GM18907 (cell line): ENCODE data around the gene NPPA.

Source experiments
- ATAC-seq: cut with Tn5 transposase; IDR thresholded peaks from one replicate; pipeline ENCODE4 v1.9.1; 2021; ENCODE audit warnings: mild to moderate bottlenecking, moderate library complexity; ENCODE audit not compliant: unreplicated experiment

Gene NPPA

GRCh38 chr1:11874624-11875023 lies 27.0 kb upstream of the NPPA start:
- no peak for ATAC-seq

GRCh38 chr1:11874258-11874562 lies 26.6 kb upstream of the NPPA start:
- ATAC-seq: no peak

- ATAC-seq: no peak
Measured at GRCh38 chr1:11873395-11874257, 26.0 kb upstream of the NPPA start.

- no peak for ATAC-seq
Measured at GRCh38 chr1:11872545-11872944, 25.0 kb upstream of the NPPA start.

GRCh38 chr1:11869650-11870207 lies 22.1 kb upstream of the NPPA start:
- no peak for ATAC-seq

GRCh38 chr1:11869104-11869503 lies 21.5 kb upstream of the NPPA start:
- no peak for ATAC-seq

- no peak for ATAC-seq
Measured at GRCh38 chr1:11868331-11868980, 20.9 kb upstream of the NPPA start.

GRCh38 chr1:11862890-11863289 lies 15.3 kb upstream of the NPPA start:
- no peak for ATAC-seq

GRCh38 chr1:11860587-11860986 lies 13.0 kb upstream of the NPPA start:
- no peak for ATAC-seq

- no peak for ATAC-seq
Measured at GRCh38 chr1:11860083-11860482, 12.5 kb upstream of the NPPA start.

GRCh38 chr1:11858968-11859871 lies 11.6 kb upstream of the NPPA start:
- no peak for ATAC-seq

GRCh38 chr1:11858613-11858967 lies 11.0 kb upstream of the NPPA start, which contains the start of gene NPPB:
Gene NPPB (minus strand): TSS chr1:11858945. CDS start chr1:11858833, 112 bp downstream.
- ATAC-seq: no peak

- ATAC-seq: no peak
Measured at GRCh38 chr1:11858158-11858557, 10.6 kb upstream of the NPPA start.

GRCh38 chr1:11857164-11857851 lies 9.7 kb upstream of the NPPA start:
- no peak for ATAC-seq

GRCh38 chr1:11856698-11857097 lies 9.1 kb upstream of the NPPA start:
- no peak for ATAC-seq

GRCh38 chr1:11855430-11855829 lies 7.8 kb upstream of the NPPA start:
- no peak for ATAC-seq

- ATAC-seq: no peak
Measured at GRCh38 chr1:11854519-11854918, 6.9 kb upstream of the NPPA start.

- ATAC-seq: no peak
Measured at GRCh38 chr1:11851180-11851579, 3.6 kb upstream of the NPPA start.

GRCh38 chr1:11850156-11850555 lies 2.6 kb upstream of the NPPA start:
- ATAC-seq: no peak

- ATAC-seq: no peak
Measured at GRCh38 chr1:11848373-11848700, 754 bp upstream of the NPPA start.
